K562 (cell line): Measurements from ENCODE around the gene ATP2B1.

Experiments
- AFF4 ChIP-seq: sonication (generic); formaldehyde crosslinking; IDR thresholded peaks from 2 replicates; pipeline ENCODE4 v1.8.0; 2023; ENCODE audit warnings: mild to moderate bottlenecking, missing genetic modification reagents
- FOS ChIP-seq: IDR thresholded peaks from 3 replicates; pipeline ENCODE4 v1.6.1; 2011; ENCODE audit not compliant: insufficient read length; ENCODE audit errors: extremely low read depth
- JUND ChIP-seq, 2 experiments: IDR thresholded peaks; 2 replicates in 1 of 2; 3 replicates in 1 of 2; pipeline ENCODE4 v1.6.1; 2011; ENCODE audit warnings: borderline replicate concordance in 2 of 2, low read depth in 2 of 2, low read length in 2 of 2, improper control_type of control experiment in 1 of 2, missing biosample characterization in 1 of 2, missing genetic modification characterization in 1 of 2, missing genetic modification reagents in 1 of 2
- MLLT1 ChIP-seq, 2 experiments: fragments of 450-650 bp; IDR thresholded peaks; 2 replicates each; pipeline ENCODE4 v1.6.1; 2016
- NFE2L1 ChIP-seq: fragments of 450-650 bp; IDR thresholded peaks from 2 replicates; pipeline ENCODE4 v1.6.1; 2016; ENCODE audit warnings: missing genetic modification characterization, low read depth, mild to moderate bottlenecking, missing compliant biosample characterization, moderate library complexity, borderline replicate concordance
- NFYB ChIP-seq: IDR thresholded peaks from 2 replicates; pipeline ENCODE4 v1.6.1; 2011; ENCODE audit warnings: mild to moderate bottlenecking, moderate library complexity; ENCODE audit not compliant: insufficient read length; ENCODE audit errors: extremely low read depth
- TAF15 ChIP-seq: fragments of 200-400 bp; formaldehyde crosslinking; IDR thresholded peaks from 2 replicates; pipeline ENCODE4 v1.6.1; 2017; ENCODE audit warnings: mild to moderate bottlenecking, low read depth, low read length, moderate library complexity
- ZBTB11 ChIP-seq, 3 experiments: fragments of 200-800 bp in 1 of 3; fragments of 250-450 bp in 1 of 3; fragments of 450-650 bp in 1 of 3; sonication (Bioruptor Pico) in 1 of 3; sonication (Bioruptor generic) in 1 of 3; formaldehyde crosslinking in 1 of 3; IDR thresholded peaks; 2 replicates each; pipeline versions ENCODE4 v1.6.1 to v1.8.0; 2016 to 2022; ENCODE audit warnings: mild to moderate bottlenecking in 2 of 3, missing genetic modification characterization in 2 of 3, missing compliant biosample characterization in 1 of 3, moderate library complexity in 1 of 3
- ZZZ3 ChIP-seq: fragments of 450-650 bp; IDR thresholded peaks from 2 replicates; pipeline ENCODE4 v1.6.1; 2016; ENCODE audit warnings: antibody characterized with exemption, mild to moderate bottlenecking, moderate library complexity
- TF ChIP-seq, protein P1 (sequence below): fragments of 250-450 bp; sonication (Bioruptor Pico); IDR thresholded peaks from 2 replicates; pipeline ENCODE4 v1.8.0; 2021; ENCODE audit warnings: borderline replicate concordance, mild to moderate bottlenecking, moderate library complexity; ENCODE audit not compliant: poor library complexity, severe bottlenecking
- TF ChIP-seq, protein P2 (sequence below), 3 experiments: IDR thresholded peaks in 2 of 3; conservative IDR thresholded peaks in 1 of 3; 2 replicates each; pipeline ENCODE4 v1.5.1; 2011 to 2012; ENCODE audit warnings: low read length in 3 of 3, mild to moderate bottlenecking in 3 of 3, control low read depth in 2 of 3, improper control_type of control experiment in 1 of 3, inconsistent platforms in 1 of 3, low read depth in 1 of 3, mixed read lengths in 1 of 3, moderate library complexity in 1 of 3; ENCODE audit not compliant: insufficient read depth in 2 of 3
- TF ChIP-seq, protein P3 (sequence below): fragments of 450-650 bp; IDR thresholded peaks from 2 replicates; pipeline ENCODE4 v1.6.1; 2017; ENCODE audit warnings: mild to moderate bottlenecking, moderate library complexity
- TF ChIP-seq, protein P4 (sequence below): fragments of 450-650 bp; formaldehyde crosslinking; IDR thresholded peaks from 2 replicates; pipeline ENCODE4 v1.4.0; 2022; ENCODE audit warnings: missing genetic modification characterization
- TF ChIP-seq, protein P5 (sequence below): sonication (generic); formaldehyde crosslinking; IDR thresholded peaks from 2 replicates; pipeline ENCODE4 v1.8.1; 2022; ENCODE audit warnings: missing genetic modification reagents

- no peak for TF ChIP-seq JUND (IDR thresholded peaks at IDR 0.05; ENCODE audit: borderline replicate concordance, low read depth, low read length)
- TF ChIP-seq JUND (tag; IDR thresholded peaks at IDR 0.05; ENCODE audit: borderline replicate concordance, low read depth, low read length): no peak
- TF ChIP-seq NFYB: no peak
- TF ChIP-seq, protein P1, sequence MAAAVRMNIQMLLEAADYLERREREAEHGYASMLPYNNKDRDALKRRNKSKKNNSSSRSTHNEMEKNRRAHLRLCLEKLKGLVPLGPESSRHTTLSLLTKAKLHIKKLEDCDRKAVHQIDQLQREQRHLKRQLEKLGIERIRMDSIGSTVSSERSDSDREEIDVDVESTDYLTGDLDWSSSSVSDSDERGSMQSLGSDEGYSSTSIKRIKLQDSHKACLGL: no peak
- TF ChIP-seq, protein P2, sequence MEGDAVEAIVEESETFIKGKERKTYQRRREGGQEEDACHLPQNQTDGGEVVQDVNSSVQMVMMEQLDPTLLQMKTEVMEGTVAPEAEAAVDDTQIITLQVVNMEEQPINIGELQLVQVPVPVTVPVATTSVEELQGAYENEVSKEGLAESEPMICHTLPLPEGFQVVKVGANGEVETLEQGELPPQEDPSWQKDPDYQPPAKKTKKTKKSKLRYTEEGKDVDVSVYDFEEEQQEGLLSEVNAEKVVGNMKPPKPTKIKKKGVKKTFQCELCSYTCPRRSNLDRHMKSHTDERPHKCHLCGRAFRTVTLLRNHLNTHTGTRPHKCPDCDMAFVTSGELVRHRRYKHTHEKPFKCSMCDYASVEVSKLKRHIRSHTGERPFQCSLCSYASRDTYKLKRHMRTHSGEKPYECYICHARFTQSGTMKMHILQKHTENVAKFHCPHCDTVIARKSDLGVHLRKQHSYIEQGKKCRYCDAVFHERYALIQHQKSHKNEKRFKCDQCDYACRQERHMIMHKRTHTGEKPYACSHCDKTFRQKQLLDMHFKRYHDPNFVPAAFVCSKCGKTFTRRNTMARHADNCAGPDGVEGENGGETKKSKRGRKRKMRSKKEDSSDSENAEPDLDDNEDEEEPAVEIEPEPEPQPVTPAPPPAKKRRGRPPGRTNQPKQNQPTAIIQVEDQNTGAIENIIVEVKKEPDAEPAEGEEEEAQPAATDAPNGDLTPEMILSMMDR (IDR thresholded peaks at IDR 0.05 in 2 of 3, conservative IDR thresholded peaks at IDR 0.05 in 1 of 3; ENCODE audit: insufficient read depth in 2 of 3, low read depth in 1 of 3, low read length in 3 of 3): no peak
- TF ChIP-seq ZZZ3: no peak
- TF ChIP-seq, protein P3, sequence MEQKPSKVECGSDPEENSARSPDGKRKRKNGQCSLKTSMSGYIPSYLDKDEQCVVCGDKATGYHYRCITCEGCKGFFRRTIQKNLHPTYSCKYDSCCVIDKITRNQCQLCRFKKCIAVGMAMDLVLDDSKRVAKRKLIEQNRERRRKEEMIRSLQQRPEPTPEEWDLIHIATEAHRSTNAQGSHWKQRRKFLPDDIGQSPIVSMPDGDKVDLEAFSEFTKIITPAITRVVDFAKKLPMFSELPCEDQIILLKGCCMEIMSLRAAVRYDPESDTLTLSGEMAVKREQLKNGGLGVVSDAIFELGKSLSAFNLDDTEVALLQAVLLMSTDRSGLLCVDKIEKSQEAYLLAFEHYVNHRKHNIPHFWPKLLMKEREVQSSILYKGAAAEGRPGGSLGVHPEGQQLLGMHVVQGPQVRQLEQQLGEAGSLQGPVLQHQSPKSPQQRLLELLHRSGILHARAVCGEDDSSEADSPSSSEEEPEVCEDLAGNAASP: no peak
- TF ChIP-seq NFE2L1 (tag): no peak
- TF ChIP-seq, protein P4, sequence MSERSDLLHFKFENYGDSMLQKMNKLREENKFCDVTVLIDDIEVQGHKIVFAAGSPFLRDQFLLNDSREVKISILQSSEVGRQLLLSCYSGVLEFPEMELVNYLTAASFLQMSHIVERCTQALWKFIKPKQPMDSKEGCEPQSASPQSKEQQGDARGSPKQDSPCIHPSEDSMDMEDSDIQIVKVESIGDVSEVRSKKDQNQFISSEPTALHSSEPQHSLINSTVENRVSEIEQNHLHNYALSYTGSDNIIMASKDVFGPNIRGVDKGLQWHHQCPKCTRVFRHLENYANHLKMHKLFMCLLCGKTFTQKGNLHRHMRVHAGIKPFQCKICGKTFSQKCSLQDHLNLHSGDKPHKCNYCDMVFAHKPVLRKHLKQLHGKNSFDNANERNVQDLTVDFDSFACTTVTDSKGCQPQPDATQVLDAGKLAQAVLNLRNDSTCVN (CRISPR knock-in tag): no peak
- TF ChIP-seq ZBTB11 (CRISPR knock-in tag; IDR thresholded peaks at IDR 0.05): no peak
- no peak for TF ChIP-seq AFF4
- no peak for TF ChIP-seq FOS
- TF ChIP-seq MLLT1 (IDR thresholded peaks at IDR 0.05): no peak
- TF ChIP-seq, protein P5, sequence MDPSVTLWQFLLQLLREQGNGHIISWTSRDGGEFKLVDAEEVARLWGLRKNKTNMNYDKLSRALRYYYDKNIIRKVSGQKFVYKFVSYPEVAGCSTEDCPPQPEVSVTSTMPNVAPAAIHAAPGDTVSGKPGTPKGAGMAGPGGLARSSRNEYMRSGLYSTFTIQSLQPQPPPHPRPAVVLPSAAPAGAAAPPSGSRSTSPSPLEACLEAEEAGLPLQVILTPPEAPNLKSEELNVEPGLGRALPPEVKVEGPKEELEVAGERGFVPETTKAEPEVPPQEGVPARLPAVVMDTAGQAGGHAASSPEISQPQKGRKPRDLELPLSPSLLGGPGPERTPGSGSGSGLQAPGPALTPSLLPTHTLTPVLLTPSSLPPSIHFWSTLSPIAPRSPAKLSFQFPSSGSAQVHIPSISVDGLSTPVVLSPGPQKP (CRISPR knock-in tag): no peak
- TF ChIP-seq TAF15: no peak
Observed at GRCh38 chr12:89692439-89692838, 16.2 kb downstream of the ATP2B1 start.
